GM21723 (cell line): Measurements from ENCODE around the gene RNU2-63P.
"Not testable (repeated sequence)": the region's sequence is repeated elsewhere in the genome, so short reads cannot be mapped to it uniquely, and the experiment has no call there.

Source experiments
- ATAC-seq: cut with Tn5 transposase; IDR thresholded peaks from one replicate; pipeline ENCODE4 v1.9.1; 2021; ENCODE audit warnings: mild to moderate bottlenecking, moderate library complexity; ENCODE audit not compliant: unreplicated experiment

The RNU2-63P gene

GRCh38 chr2:87987473-87987872 lies 28.9 kb downstream of the RNU2-63P start:
- ATAC-seq = not testable (repeated sequence)

GRCh38 chr2:87985902-87986301 lies 30.4 kb downstream of the RNU2-63P start:
- not testable (repeated sequence) for ATAC-seq

GRCh38 chr2:87981182-87981581 lies 35.2 kb downstream of the RNU2-63P start:
- not testable (repeated sequence) for ATAC-seq

DNA sequence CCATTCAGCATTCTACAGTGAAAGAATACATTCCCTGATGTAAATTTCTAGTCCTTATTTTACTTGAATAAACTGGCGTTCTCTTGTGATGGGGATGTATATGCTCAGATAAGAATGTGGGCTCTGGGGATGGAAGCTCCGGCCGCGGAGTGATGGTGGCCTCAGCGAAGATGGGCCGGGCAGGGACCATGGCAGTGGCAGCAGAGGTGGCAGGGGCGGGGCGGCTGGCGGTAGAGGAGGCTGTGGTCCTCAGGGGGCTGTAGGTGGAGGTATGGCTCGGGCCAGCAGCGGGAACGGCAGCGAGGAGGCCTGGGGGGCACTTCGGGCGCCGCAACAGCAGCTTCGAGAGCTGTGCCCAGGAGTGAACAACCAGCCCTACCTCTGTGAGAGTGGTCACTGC lies 44.0 kb downstream of the RNU2-63P start:
- ATAC-seq = not testable (repeated sequence)
